Measurements from ENCODE around the gene SASH1. TPM values are rescaled to one million over a fixed set of nuclear protein-coding genes. Genes with fewer than 3 reads are reported as not detected.
"Not testable (repeated sequence)": the region's sequence is repeated elsewhere in the genome, so short reads cannot be mapped to it uniquely, and the experiment has no call there.

SASH1 gene
- total RNA-seq, 4 donors from 2014 or later, result 142 to 214 (median 173) TPM

DNA sequence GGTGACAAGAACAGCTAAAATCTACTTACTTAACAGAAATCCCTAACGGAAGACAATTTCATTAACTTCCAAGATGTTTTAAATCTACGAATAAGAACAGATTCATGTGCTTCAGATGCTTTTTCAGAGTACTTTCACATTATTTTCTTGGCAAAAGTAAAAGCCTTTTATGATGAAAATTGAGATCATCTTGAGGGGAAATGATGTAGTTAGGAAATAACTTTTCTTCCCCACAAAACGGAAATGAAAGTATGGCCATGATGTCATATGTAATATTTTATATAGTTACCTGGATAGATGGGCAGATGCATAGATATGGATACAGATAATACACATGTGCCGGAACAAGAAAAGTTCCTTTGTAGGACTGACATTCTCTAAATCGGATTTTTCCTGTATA lies 32.8 kb downstream of the SASH1 start:
- ATAC-seq (ENCODE audit: low FRiP score), result no peak
- TF ChIP-seq, protein P1, sequence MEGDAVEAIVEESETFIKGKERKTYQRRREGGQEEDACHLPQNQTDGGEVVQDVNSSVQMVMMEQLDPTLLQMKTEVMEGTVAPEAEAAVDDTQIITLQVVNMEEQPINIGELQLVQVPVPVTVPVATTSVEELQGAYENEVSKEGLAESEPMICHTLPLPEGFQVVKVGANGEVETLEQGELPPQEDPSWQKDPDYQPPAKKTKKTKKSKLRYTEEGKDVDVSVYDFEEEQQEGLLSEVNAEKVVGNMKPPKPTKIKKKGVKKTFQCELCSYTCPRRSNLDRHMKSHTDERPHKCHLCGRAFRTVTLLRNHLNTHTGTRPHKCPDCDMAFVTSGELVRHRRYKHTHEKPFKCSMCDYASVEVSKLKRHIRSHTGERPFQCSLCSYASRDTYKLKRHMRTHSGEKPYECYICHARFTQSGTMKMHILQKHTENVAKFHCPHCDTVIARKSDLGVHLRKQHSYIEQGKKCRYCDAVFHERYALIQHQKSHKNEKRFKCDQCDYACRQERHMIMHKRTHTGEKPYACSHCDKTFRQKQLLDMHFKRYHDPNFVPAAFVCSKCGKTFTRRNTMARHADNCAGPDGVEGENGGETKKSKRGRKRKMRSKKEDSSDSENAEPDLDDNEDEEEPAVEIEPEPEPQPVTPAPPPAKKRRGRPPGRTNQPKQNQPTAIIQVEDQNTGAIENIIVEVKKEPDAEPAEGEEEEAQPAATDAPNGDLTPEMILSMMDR (IDR thresholded peaks at IDR 0.05), result no peak
- no peak for DNase-seq (ENCODE audit: low spot score)

DNA sequence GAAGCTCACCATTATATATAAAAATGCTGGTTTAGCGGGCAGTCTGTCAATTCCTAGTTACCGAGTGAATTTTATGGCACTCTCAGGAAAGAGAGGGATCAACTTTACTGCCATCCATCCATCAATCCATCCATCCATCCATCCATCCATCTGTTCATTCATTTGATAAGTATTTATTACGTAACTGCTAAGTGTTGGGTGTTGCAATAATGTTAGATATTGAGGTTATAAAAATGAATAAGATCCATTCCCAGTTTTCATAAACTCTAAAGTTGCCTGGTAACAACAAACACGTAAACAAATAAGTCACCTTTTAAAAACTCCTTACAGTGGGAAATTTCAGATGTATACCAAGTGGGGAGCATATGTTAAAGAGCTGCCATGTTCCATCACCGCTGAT lies 36.8 kb downstream of the SASH1 start:
- DNase-seq (ENCODE audit: low spot score) (no peak), ATAC-seq (ENCODE audit: low FRiP score) (no peak)
- TF ChIP-seq, protein P1 (IDR thresholded peaks at IDR 0.05), result no peak

DNA sequence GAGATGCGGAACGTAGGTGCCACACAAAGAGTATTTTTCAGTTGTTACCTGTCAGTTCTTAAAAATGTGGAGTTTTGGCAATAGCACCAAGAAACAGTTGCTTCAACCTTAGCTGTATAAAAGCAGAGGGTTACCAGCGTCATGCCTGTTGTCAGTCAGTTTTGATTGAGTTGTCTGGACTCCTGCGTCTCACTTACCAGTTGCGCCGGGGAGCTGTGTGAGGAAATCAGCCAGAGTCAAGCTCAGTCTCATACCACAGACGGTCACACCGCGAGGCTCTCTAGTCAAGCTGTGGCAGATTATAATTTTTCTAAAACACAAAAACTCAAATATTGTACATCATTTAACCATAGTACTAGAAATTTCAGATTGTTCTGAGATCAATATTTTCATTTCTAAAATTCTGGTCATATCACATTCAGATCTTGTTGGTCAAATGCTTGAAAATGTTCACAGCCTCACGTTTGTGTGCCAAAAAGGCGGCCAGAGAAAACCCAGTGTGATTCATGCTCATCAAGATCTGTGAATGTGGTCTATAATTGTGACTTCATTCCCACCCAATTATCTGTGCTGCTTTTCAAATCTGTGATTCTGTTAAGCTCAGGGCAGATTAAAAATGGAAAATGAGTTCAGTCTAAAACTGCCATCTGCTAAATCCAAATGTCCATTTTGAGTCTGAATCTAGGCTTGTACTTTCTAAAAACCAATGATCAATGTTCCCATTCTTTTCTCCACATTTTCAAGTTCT lies 37.5 kb downstream of the SASH1 start:
- DNase-seq (ENCODE audit: low spot score), result no peak
- TF ChIP-seq, protein P1 (IDR thresholded peaks at IDR 0.05), result no peak
- ATAC-seq (ENCODE audit: low FRiP score), result no peak

- not testable (repeated sequence) for DNase-seq (ENCODE audit: low spot score); ATAC-seq (ENCODE audit: low FRiP score)
Observed at GRCh38 chr6:148382051-148382450, 39.4 kb downstream of the SASH1 start.

GRCh38 chr6:148382861-148383260 lies 40.2 kb downstream of the SASH1 start:
- ATAC-seq (ENCODE audit: low FRiP score), result no peak
- no peak for DNase-seq (ENCODE audit: low spot score)
- TF ChIP-seq, protein P1 (IDR thresholded peaks at IDR 0.05), result no peak

DNA sequence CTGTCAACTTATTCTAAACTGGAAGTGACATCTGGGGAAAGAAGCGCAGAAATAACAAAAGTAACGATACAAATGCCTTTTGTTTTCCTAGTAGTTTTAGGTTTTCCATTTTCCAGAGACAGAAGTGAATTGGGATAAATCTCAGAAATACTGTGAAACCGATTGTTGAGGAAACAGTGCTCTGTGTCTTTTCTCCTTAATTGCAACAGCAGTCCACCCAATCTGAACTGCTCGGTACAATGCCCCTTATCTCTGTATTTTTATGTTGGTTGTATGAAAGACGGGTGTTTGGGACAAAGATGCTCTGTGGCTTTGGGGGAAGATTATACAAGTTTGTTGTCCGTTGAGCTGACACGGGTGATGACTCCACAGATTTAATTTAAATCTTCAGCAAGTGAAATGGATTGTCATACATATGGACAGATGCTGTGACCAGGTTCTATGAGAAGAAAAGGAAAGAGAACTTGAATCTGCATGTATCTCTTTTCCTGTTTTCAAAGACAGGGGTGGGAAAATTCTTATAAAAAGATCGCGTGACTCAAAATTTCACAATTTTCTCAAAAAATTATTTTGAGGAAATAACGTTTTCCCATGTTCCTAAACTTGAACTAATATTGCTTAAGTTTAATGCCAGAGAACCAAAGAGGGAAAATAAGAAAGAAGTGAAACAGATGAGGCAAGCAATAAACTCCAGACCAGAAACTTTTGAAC lies 41.2 kb downstream of the SASH1 start:
- no peak for ATAC-seq (ENCODE audit: low FRiP score)
- TF ChIP-seq, protein P1 (IDR thresholded peaks at IDR 0.05), result no peak
- no peak for DNase-seq (ENCODE audit: low spot score)

DNA sequence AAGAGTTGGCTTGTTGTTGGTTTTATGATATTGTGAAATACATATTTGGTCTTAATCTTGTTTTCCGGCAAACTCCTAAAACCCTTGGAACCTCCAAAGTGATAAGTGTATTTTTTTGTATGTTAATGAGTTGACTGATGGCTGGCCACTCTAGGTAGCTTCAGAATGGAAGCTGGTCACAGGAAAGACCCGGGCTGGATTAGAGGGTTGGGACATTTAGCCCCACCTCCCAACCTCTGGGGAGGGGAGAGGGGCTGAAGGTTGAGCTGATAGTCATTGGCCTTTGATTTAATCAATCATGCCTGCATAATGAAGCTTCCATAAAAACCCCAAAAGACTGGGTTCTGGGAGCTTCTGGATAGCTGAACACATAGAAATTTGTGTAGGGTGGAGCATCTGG lies 42.7 kb downstream of the SASH1 start:
- TF ChIP-seq, protein P1 (IDR thresholded peaks at IDR 0.05), result no peak
- DNase-seq (ENCODE audit: low spot score), result no peak
- no peak for ATAC-seq (ENCODE audit: low FRiP score)
